Kidney (tissue), 14 donors: ENCODE data around the gene RADIL. TPM values are rescaled to one million over a fixed set of nuclear protein-coding genes. Genes with fewer than 3 reads are reported as not detected.

Experiments used
- DNase-seq, 5 donors: peaks; one replicate each; pipeline ENCODE4 v3.0.0-alpha.2; 2013 to 2020
- FAIRE-seq: peaks from 2 replicates; lab custom pipeline; 2012; peaks lifted over from hg19 to GRCh38; lab: Jason Lieb, UNC
- H3K27ac ChIP-seq, 2 donors: one replicate each; pipeline ENCODE4 v1.7.0; 2013; ENCODE audit warnings: low read depth in 2 of 2, low read length in 2 of 2, inconsistent platforms in 1 of 2
- H3K27me3 ChIP-seq: one replicate; pipeline ENCODE4 v1.7.1; 2013; ENCODE audit warnings: low read length, inconsistent platforms; ENCODE audit not compliant: control insufficient read depth, insufficient read depth
- H3K36me3 ChIP-seq, 3 donors: one replicate each; pipeline versions ENCODE4 v1.7.0 to v1.7.1; 2013; ENCODE audit warnings: low read length in 3 of 3, control low read depth in 1 of 3, inconsistent platforms in 1 of 3; ENCODE audit not compliant: insufficient read depth in 3 of 3, control insufficient read depth in 2 of 3
- H3K4me1 ChIP-seq, 3 donors: one replicate each; pipeline versions ENCODE4 v1.7.0 to v1.7.1; 2013; ENCODE audit warnings: low read length in 3 of 3, inconsistent platforms in 1 of 3, low read depth in 1 of 3; ENCODE audit not compliant: control insufficient read depth in 2 of 3, insufficient read depth in 2 of 3
- H3K4me3 ChIP-seq, 3 donors: one replicate each; pipeline versions ENCODE4 v1.7.0 to v1.8.1; 2013; ENCODE audit warnings: low read length in 3 of 3, control low read depth in 1 of 3, inconsistent platforms in 1 of 3
- H3K9ac ChIP-seq, 3 donors: one replicate each; pipeline versions ENCODE4 v1.7.0 to v1.7.1; 2013; ENCODE audit warnings: low read length in 3 of 3, control low read depth in 1 of 3, inconsistent platforms in 1 of 3
- H3K9me3 ChIP-seq, 3 donors: one replicate each; pipeline versions ENCODE4 v1.7.0 to v1.7.1; 2013; ENCODE audit warnings: low read length in 3 of 3, control low read depth in 1 of 3, inconsistent platforms in 1 of 3; ENCODE audit not compliant: control insufficient read depth in 2 of 3, insufficient read depth in 1 of 3
- intact Hi-C: fragments of 100-400 bp; cut with DNase I; formaldehyde crosslinking; loops from one replicate; pipeline ENCODE4 v1.11.1; 2022
- microRNA-seq: library from miRNA; unstranded; fragments of <30 nt; microRNA quantifications from one replicate; pipeline ENCODE4 v1.2.0, GENCODE V29; 2020
- polyA plus RNA-seq: library from polyadenylated mRNA; stranded (reverse); fragments of 350-450 nt; fragmentation: Illumina TruSeq; extraction: RNeasy Lipid Tissue Mini Kit (QIAGEN cat#74804); gene quantifications from one replicate; pipeline ENCODE4 v1.2.3, GENCODE V29; 2014; ENCODE audit warnings: low read depth, low replicate concordance; ENCODE audit not compliant: insufficient read depth
- total RNA-seq: library from RNA; stranded (reverse); fragmentation: NEBNext Ultra II Directional; extraction: Animal tissue kit (Norgen Biotek cat#: 25700); gene quantifications from one replicate; pipeline ENCODE4 v1.2.1, GENCODE V29; 2021
- TF ChIP-seq, protein P1 (sequence below): IDR thresholded peaks from 3 replicates; pipeline ENCODE4 v1.5.1; 2012; ENCODE audit warnings: mild to moderate bottlenecking, moderate library complexity, borderline replicate concordance; ENCODE audit not compliant: insufficient read depth; ENCODE audit errors: extremely low read depth
- donor health status: control.
- donor health status: control.
- donor health status: control.
- donor health status: control.
- donor health status: control.
- donor health status: DM: yes; HTN: yes; CAD: no.
- donor health status: Normal renal cell carcinoma (clear cell type).

Gene RADIL
- total and polyA plus RNA-seq, 2 donors from 2014 or later, result 1.0 to 1.7 TPM

DNA sequence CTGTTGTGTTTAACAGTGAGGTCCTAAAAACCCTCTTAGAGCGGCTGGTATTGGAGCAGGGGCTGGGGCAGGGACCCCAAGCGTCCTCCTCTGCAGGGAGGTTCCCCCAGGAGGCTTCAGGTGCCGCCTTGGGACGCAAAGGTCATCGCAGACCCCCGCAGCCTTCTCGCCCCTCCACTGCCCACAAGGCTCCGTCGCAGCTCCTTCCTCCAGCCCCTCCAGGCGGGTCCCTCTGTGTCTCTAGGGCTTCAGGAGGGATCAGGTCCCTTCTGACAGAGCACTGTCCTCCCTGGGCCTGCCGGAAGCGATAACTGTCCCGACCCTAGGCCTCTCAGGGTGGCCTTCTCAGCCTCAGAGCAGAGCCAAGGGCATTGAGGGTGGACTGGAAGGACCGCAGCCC lies 134.2 kb downstream of the RADIL start:
- intact Hi-C loops, result no loop called here
- Histone ChIP-seq H3K36me3 (no peaks in the 10 kb centered on the region), H3K27ac (no peak overlapping the region), H3K9ac (no peak overlapping the region), H3K4me1 (peaks cover 3 to 28% (median 25%) of the 10 kb centered on the region in 3 donors), H3K9me3 (no peaks in the 10 kb centered on the region), H3K27me3 (no peaks in the 10 kb centered on the region), H3K4me3 (no peak overlapping the region)
- DNase-seq, result no peak
- TF ChIP-seq, protein P1, sequence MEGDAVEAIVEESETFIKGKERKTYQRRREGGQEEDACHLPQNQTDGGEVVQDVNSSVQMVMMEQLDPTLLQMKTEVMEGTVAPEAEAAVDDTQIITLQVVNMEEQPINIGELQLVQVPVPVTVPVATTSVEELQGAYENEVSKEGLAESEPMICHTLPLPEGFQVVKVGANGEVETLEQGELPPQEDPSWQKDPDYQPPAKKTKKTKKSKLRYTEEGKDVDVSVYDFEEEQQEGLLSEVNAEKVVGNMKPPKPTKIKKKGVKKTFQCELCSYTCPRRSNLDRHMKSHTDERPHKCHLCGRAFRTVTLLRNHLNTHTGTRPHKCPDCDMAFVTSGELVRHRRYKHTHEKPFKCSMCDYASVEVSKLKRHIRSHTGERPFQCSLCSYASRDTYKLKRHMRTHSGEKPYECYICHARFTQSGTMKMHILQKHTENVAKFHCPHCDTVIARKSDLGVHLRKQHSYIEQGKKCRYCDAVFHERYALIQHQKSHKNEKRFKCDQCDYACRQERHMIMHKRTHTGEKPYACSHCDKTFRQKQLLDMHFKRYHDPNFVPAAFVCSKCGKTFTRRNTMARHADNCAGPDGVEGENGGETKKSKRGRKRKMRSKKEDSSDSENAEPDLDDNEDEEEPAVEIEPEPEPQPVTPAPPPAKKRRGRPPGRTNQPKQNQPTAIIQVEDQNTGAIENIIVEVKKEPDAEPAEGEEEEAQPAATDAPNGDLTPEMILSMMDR, result no peak
- FAIRE-seq, result no peak

Small RNA genes lying within 50 kb of the gene (microRNA-seq; reads per million reads assigned to microRNA genes)
- gene MIR4656, result not detected

Other genes with a start within 250 kb of the RADIL start
- 44.2 TPM for gene FOXK1, start 201.4 kb downstream of the RADIL start, total RNA-seq
- gene FOXK1, start 201.4 kb downstream of the RADIL start, polyA plus RNA-seq, result 3.9 TPM
- gene AP5Z1, start 108.1 kb downstream of the RADIL start, total RNA-seq, result 38.5 TPM
- gene AP5Z1, start 108.1 kb downstream of the RADIL start, polyA plus RNA-seq, result 23.4 TPM
- gene PAPOLB, start 21.7 kb downstream of the RADIL start, total RNA-seq, result 0.06 TPM
- not detected for gene PAPOLB, start 21.7 kb downstream of the RADIL start, polyA plus RNA-seq
- not detected for gene MMD2, start 75.5 kb upstream of the RADIL start, total RNA-seq
- not detected for gene MMD2, start 75.5 kb upstream of the RADIL start, polyA plus RNA-seq
- 14.1 TPM for gene RBAK, start 162.1 kb upstream of the RADIL start, total RNA-seq
- 3.2 TPM for gene RBAK, start 162.1 kb upstream of the RADIL start, polyA plus RNA-seq